Hematopoietic multipotent progenitor cell treated with erythropoietin and hydrocortisone succinate and interleukin-3 and kit ligand, for 6 days (in vitro differentiated cells): ENCODE results near the gene KLF3.

Source experiments
- DNase-seq: peaks from one replicate; pipeline ENCODE4 v3.0.0-alpha.2; 2015

The KLF3 gene

DNA sequence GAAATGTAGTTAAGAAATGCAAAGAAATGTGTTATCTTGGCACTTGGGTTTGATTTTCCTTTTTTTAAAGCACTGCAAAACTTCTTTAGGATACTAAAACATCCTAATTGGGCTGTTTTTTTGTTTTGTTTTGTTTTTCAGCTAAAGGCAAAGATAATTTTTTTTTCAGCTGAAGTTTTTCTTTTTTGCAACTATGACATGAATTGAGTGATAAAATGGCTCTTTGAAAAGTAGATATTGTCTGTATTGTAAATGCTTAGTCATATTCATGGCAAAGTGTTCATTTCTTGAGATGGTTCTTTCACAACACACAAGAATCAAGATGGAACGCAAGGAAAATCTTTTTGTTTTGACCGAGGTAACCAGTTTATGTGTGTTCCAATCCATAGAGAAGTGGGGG is 35.1 kb downstream of the KLF3 start:
- DNase-seq: no peak

DNA sequence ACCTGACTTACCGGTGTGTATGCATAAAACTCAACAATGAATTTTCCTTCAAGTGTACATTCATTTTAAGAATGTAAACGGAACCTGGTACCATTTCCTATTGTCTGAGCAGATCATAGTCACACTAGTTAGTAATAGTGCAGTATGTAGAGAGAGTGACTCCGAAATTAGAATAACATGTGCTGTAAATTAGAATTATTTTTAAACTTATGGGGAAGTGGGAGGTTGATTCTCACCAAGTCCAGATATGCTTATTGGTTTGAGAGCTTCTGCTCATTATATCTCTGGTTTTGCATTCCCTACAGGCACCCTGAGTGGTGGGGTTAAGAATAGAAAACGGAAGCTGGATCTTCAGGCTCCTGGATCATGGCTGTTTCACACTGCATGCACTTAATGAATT is 39.6 kb downstream of the KLF3 start:
- DNase-seq: peak; percentile 15

DNA sequence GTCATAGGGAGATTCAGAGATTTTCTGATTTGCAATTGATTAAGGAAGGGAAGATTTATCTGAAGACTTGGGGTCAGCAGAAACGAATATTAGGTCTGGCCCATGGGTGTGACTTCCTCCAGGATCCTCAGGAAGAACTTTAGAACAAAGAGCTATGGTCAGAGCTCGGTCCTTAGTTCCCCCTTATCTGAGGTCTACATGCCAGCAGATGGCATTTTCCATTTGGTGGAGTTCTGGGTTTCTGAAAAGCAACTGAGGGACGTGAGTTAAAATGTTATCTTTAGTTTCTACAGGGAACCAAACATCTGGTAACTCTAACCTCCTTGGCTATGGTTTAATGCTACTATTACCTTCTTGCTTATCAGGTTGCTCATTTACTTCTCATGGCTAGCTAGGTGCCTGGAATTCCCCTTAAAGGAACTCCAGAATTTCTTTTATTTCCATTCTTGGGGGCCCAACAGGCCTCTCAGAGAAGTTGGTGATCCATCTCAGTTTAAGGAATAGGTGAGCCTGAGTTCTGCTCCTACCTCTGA is 40.7 kb downstream of the KLF3 start:
- DNase-seq: peak; percentile 79

DNA sequence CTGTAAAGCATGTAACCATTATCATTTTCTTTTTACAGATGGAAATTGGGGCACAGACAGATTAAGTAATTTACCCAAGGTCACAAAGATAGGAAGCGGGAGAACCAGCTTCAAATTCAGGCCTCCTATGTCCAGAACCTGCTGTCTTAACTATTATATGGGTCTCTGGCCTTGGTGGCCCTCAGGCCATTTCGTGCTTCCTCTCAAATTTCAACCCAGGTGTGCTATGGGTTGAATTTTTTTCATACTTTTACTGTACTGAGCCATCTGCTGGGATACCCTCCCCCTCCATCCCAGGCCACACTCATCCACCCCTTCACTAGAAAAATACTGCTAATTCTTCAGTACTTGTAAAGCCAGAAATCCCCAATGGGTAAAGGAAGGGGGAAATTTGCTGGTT is 42.3 kb downstream of the KLF3 start:
- DNase-seq: no peak

DNA sequence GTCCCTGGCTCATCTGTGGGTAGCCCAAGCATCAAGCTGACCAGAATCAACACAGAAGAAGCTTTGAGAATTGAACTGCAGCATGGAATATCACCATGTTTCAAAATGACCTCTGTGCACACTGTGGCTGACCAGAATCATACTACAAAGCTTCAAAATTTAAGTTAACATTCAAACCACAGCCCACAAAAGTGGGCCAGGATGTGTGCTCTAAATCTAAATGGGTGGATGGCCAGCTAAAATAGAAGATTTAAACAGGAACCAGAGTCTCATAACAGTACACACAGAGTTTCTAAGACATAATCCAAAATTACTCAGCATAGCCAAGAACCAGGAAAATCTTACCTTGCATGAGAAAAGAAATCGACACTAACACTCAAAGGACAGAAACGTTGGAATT is 46.1 kb downstream of the KLF3 start:
- no peak for DNase-seq

DNA sequence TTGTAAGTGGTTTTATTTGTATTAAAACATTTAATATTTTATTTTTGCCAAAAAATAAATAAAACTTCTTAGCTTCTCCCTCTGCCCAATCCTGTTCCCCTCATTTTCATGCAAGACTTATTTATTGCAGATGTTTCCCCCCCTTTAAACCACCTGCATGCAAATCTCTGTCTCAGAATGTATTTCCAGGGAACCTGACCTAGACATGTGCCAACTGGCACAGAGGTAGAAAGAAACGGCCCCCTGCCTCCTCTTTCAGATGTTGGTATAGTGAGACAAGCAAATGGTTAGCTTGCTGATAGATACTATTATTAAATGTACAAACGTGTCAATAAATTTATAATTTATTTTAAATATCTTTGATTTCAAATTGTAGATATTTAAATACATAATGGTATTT is 47.1 kb downstream of the KLF3 start:
- DNase-seq: no peak

DNA sequence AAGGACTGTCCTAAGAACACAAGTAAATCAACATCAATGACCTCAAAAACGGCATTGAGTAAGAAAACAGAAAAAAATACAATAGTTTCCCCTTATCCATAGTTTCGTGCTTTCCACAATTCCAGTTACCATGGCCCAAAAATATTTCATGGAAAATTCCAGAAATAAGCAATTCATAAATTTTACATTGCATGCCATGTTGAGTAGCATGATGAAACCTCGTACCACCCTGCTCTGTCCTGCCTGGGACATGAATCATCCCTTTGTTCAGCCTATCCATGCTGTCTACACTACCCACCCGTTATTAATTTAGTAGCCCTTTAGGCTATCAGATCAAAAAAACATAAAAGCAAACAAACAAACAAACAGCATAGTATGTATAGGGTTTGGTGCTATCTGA is 51.1 kb downstream of the KLF3 start:
- DNase-seq: no peak

DNA sequence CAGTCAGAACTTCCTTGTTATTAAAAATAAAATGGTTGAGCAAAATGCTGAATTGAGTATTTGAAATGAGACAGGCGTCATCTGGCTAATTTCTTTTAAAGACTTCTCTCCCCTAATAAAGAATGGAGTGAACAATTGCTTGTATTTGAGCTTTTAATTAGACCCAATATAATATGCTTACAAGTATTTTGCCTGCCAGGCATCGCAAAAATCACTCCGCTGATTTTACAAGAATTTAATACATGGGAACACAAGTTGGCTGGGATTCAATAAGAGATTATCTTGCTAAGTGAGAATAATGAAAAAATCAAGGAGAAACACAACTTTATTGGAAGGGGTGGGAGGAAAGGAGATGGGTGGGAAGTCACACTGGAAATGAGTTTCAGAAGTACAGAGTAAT is 52.3 kb downstream of the KLF3 start:
- DNase-seq: no peak

DNA sequence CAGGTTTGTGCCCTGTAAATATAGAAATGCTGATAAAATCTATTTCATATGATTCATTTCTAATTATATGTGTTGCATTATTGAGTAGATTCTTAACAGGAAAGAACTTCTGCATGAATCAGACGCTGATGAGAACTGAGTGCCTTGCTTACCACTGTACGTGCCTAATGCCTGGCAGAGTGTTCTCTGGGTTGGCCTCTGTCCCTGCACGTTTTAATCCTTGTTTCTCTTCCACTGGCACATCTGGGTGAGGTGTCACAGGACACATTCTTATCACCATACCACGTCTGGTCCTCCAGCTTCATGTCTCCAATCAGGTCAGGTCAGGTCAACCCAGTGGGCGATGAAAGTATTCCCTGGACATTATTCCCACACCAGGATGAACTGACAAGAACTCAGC is 53.6 kb downstream of the KLF3 start:
- DNase-seq: peak; percentile 33

DNA sequence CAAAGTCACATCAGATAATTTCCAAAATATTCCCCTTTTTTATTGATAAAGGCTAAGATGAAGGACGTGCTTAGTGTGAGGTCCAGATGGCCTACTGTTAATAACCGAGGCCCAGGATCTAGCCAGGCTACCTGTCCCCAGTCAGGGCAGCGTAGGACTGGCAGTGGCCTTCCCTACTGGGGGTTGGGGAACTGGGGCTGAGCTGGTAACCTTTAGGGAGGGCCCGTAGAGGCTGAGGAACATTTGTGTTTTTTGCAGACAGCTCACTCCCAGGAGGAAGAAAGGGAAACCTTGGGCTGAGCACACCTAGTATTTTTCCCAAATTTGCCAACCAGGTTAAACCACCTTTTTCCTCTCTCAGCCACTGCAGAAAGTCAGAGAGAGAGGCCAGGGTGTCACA is 59.1 kb downstream of the KLF3 start:
- no peak for DNase-seq

DNA sequence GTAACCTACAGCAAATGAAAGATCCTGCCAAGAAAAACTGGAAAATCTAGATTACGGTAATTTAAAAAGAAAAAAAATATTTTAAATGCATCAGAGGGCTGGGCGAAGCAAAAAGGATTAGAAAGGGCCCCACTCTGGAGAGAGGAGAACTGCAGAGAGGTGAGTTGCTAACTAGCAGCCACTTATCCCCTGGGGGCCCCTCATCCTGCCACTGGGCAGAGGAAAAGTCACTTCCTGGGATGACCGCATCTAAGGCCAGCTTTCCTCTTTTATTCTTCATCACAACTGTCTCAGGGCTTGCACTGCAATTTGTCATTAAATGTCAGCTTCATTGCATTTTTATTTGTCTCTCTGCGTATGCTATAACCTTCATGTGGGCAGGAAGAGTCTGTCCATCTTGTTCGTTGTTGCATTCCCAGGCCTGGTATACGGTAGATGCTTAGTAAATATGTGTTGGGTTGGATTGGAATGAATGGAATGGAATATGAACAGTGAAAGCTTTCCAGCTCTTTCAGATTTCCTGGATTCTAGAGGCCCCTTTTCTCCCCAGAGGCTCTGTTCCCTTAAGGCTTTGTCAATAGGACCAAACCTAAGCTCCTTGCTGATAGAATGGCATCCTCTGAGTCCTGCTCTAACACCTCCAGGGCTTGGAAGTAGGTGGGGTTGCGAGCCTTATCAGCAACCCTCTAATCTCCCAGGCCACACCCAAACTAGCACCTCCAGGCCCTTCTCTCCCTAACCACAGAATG is 59.9 kb downstream of the KLF3 start:
- DNase-seq: peak; percentile 83

DNA sequence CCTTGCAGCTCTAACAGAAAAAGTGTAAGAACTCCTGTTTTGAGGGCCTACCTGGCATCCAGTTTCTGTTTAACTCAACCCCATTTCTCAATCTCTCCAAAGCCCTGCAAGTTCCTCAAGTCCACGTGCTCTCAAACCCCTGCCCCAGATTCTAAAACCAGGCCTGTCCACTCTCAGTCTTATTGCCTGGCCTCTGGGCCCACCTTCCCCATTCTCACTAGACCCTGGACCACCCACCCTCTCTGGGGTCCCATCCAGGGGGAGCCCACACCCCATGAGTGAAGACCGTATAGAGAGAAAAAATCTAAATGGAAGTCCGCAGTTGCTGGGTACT is 60.4 kb downstream of the KLF3 start:
- DNase-seq: no peak

DNA sequence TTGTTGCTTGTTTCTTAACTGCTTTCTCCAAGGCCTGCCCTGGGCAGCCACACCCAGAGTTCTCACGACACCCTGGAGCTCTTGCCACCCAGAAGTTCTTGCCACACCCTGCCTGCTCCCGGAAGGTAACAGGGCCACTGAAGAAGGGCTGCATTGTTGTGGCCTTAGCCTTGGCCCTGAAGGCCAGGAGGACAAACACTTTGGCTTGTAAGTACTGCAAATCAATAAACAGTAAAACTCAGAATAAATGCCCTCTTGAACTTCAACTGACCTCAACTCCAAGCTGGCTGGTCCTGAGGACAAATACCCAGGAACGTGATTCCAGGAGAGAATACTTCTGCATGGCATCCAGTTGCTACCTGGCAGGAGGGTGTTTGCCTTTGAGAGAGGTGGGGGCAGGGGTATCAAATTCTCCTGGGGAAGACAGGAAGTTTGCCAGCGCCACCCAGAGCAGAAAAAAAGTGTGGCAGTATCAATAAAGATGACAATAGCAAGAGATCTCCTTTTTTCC is 64.7 kb downstream of the KLF3 start:
- peak; percentile 86 for DNase-seq

DNA sequence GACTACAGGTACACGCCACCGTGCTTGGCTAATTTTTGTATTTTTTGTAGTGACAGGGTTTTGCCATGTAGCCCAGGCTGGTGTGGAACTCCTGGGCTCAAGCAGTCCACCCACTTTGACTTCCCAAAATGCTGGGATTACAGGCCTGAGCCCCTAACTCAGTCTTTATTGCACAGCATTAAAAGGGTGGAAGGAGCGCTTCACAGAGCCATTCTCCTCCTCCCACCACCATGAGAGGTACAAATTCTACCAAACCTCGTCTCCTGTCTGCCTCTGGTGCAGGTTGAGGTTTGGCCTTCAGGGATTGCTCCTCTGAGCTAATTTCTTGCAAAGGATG is 66.5 kb downstream of the KLF3 start:
- no peak for DNase-seq

DNA sequence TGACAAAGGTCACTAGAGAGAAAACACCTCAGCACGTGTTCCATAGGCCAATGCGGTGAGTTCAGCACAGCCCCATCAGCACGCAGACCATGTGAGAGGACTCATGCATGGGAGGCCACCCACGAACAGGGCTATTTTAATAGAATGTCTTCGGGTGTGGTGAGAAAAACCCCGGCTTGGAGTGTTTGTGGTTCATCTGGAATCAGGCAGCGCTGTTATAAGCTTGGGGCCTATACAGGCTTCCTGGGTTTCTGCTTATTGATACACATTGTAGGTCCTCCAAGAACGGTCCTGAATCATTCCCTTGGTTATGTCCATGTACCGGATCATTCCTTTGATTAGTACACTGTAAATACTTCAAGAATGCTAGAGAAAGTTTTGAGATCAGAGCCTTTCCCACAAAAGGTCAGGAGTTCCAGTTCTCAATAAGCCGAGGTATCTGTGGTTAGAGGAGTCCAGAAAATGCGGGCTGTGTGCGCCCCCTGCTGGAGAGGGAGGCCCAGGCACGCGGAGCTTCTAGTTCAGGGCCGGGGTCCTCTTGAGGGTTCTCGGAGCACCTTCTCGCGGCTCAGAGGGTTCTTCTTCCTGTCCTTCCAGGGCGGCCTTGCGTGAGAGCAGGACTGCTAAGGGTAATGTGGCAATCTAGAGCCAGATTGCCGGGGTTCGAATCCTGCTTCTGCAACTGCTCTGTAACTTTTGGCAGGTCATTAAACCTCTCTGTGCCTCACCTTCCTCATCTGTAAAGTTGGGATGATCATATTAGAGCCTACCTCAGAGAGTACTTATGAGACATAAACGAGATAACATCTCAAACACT is 67.0 kb downstream of the KLF3 start:
- DNase-seq: peak; percentile 87

DNA sequence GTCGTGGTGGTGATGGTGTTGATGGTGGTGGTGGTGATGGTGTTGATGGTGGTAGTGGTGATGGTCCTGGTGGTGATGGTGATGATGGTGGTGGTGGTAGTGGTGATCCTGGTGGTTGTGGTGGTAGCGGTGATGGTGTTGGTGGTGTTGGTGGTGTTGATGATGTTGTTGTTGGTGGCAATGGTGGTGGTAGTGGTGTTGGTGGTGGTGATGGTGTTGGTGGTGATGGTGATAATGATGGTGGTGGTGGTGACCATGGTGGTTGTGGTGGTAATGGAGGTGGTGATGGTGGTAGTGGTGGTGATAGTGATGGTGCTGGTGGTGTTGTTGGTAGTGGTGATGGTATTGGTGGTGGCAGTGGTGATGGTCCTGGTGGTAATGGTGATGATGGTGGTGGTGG is 69.7 kb downstream of the KLF3 start:
- DNase-seq: no peak

DNA sequence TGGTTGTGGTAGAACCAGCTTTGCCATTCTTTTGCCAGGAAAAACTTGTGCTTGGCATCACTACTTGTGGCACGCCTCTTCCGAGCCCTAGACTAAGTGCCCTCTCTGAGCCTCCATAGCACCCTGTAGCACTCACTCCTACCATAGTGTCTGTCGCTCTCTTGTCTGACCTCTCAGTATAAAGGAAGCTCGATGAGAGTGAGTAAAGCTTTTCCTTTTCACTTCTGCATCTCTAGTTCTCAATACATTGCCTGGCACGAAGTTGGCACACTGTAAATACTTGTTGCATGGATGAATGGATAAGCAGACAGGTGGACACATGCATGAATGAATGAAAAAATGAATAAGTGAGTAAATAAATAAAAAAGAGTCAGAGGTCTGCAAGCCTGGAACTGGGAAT is 70.4 kb downstream of the KLF3 start:
- DNase-seq: no peak

DNA sequence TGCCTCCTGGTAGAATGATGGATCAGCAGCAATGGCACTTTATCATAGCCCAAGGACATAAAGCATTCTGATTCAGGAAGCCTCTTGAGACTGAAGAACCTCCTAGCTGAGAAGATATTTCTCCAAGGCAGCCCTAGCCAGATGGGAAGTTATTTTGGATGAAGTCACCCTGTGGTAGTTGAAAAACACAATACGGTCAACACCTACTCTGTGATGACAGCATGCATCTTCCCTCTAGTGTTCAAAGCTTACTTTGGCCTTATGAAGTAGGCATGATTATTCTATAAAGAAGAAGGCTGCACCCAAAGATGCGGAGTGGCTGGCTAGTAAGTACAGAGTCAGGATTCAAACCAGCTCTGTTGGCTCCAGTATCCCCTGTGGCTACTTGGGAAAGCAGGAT is 70.9 kb downstream of the KLF3 start:
- DNase-seq: no peak

DNA sequence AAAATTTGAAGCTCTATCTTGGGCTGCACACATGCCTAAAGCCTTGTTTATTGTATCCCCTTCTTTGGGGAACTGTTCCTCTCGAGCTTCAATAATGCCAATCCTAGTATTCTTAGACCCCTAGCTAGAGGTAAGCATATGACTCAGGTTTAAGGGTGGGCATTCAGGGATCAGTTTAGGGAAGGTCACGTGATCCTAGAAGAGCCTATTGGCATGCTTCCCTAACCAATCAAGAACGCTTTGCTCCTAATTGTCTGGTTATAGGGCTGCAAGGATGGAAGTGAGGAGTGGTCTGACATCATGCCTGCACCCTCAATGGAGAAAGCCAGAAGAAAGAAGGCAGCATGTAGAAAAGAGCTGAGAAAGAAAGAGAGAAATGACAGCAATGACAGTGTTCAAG is 71.9 kb downstream of the KLF3 start:
- no peak for DNase-seq

DNA sequence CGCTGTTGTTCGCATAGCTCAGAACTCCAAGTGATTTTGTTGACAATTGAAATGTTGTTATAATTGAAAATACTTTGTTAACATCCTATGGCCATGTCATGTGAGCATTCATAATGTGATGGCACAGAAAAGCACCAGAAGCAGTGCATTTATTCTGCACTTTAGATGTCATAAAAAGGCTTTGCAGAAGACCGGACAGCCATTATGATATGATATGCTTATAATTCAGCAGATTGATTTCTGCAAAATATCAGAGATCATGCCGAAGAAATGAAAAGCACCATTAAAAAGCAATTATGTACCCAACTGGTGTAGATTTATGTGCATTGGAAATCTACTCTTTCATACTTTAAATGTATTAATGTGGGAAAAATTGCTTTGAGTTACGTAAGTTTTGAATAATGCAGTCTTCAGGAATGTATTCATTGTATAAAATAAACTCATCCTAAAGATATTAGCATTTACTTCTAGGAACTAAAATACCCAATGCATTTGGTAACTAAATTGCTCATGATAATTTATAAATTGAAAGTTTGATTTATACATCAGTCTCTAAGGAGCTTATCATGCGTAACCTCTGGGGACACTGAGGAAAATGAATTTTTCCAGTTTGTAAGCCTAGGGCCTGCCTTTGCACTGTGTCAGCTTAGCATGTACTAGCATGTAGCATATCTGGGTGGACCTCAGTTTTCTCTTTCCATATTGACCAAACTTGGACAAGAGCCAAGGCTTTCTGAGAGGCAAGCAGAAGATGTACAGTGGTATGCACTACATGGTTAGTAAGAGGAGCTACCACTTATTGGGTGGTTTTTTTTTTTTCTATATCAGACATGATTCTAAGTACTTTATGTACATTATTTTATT is 75.2 kb downstream of the KLF3 start:
- DNase-seq: peak; percentile 33

DNA sequence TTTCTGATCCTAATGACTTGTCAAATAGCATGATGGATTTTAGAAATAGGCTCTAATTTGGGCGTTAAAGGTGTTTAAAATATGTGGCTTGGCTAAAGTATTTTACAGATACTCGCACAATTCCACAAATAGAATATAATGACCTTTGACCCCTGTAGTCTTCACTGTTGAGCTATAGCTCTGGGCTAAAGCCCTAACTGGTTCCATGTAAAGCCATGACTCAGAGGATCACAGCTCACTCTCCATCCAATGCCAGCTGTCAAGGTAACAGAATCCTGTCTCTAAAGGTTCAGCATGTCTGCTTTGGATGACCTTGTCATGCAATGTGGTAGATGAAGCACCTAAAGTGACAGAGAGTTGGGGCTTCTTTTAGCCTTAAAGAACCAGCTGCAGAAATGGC is 76.3 kb downstream of the KLF3 start:
- DNase-seq: no peak

DNA sequence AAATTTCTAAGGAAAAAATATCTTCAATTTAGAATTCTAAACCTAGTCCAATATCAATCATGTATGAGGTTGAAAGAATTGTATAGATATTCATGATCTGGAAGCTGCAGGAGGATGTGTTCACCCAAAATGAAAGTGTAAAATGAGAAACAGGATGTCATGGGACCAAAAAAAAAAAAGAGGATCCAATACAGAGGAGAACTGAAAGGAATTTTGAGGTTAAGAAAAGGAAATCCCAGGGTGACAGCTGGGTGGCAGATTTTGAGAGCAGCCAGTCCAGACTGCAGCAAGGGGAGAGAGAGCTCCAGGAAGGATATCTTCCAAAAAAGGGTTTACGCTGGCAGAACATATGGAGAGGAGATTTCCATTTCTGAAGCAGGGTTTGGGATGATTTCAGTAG is 79.9 kb downstream of the KLF3 start:
- no peak for DNase-seq

DNA sequence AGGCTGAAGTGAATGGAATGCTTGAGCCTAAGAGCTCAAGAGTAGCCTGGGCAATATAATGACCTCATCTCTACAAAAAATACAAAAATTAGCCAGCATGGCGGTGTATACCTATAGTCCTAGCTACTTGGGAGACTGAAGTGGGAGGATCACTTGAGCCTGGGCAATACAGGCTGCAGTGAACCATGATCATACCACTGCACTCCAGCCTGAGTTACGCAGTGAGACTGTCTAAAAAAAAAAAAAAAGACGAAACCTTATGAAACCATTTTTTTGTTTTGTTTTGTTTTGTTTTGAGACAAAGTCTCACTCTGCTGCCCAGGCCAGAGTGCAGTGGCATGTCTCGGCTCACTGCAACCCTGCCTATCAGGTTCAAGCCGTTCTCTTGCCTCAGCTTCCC is 81.9 kb downstream of the KLF3 start:
- no peak for DNase-seq
